Measurements from ENCODE around the gene RAB22A. TPM values are rescaled to one million over a fixed set of nuclear protein-coding genes. Genes with fewer than 3 reads are reported as not detected.

The RAB22A gene
- total RNA-seq, 1 experiment from 2014 or later: 18.4 TPM

DNA sequence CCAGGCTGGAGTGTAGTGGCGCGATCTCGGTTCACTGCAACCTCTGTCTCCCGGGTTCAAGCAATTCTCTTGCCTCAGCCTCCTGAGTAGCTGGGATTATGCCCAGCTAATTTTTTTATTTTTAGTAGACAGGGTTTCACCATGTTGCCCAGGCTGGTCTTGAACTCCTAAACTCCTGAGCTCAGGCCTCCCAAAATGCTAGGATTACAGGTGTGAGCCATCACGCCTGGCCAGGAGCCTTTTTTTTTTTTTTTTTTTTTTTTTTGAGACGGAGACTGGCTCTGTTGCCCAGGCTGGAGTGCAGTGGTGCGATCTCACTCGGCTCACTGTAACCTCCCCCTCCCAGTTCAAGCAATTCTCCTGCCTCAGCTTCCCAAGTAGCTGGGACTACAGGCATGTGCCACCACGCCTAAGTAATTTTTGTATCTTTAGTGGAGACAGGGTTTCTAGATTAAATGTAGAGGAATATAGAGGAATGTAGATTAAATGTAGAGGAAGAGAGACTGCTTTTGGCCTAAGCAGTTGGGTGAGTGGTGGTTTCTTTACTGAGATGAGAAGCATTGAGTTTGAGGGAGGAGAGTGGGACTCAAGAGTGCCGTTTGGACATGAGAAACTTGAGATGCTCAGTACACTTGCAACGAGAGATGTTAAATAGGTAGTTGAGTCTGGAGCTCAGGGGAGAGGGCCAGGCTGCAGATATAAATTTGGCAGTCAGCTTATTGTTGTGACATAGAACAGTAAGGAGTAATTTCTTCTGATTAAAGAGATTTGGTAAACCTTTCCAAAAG, 96.2 kb downstream of the RAB22A start:
- DNase-seq (ENCODE audit: unreplicated experiment): no peak
- intact Hi-C loops (cut with micrococcal nuclease): no loop called here
- Mint-ChIP-seq H3K4me3 (ENCODE audit: unreplicated experiment) (no peak overlapping the region), H3K9me3 (ENCODE audit: unreplicated experiment) (no peaks in the 10 kb centered on the region), H3K27ac (ENCODE audit: low read depth, unreplicated experiment) (no peak overlapping the region), H3K36me3 (ENCODE audit: insufficient read depth, unreplicated experiment) (no peaks in the 10 kb centered on the region), H3K27me3 (ENCODE audit: insufficient read depth, unreplicated experiment) (no peaks in the 10 kb centered on the region), H3K4me1 (ENCODE audit: insufficient read depth, unreplicated experiment) (peaks cover 21% of the 10 kb centered on the region)
- CTCF ChIA-PET: interaction anchor here (0.6 to 1.4 kb wide), 4 partner anchors 9 to 1560 kb away, joined by 3 to 6 read pairs (median 4); no protein-coding TSS in a partner anchor
- no TSS peak for BruUV-seq (replicated peaks)
- TF ChIP-seq, protein P1, sequence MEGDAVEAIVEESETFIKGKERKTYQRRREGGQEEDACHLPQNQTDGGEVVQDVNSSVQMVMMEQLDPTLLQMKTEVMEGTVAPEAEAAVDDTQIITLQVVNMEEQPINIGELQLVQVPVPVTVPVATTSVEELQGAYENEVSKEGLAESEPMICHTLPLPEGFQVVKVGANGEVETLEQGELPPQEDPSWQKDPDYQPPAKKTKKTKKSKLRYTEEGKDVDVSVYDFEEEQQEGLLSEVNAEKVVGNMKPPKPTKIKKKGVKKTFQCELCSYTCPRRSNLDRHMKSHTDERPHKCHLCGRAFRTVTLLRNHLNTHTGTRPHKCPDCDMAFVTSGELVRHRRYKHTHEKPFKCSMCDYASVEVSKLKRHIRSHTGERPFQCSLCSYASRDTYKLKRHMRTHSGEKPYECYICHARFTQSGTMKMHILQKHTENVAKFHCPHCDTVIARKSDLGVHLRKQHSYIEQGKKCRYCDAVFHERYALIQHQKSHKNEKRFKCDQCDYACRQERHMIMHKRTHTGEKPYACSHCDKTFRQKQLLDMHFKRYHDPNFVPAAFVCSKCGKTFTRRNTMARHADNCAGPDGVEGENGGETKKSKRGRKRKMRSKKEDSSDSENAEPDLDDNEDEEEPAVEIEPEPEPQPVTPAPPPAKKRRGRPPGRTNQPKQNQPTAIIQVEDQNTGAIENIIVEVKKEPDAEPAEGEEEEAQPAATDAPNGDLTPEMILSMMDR (IDR thresholded peaks at IDR 0.05; ENCODE audit: unreplicated experiment): no peak
- POLR2A ChIA-PET: interaction anchor here (0.8 to 6.9 kb wide), 6 partner anchors 9 to 246 kb away, joined by 3 to 65 read pairs (median 12); partner anchors contain the start of genes STX16 and VAPB

DNA sequence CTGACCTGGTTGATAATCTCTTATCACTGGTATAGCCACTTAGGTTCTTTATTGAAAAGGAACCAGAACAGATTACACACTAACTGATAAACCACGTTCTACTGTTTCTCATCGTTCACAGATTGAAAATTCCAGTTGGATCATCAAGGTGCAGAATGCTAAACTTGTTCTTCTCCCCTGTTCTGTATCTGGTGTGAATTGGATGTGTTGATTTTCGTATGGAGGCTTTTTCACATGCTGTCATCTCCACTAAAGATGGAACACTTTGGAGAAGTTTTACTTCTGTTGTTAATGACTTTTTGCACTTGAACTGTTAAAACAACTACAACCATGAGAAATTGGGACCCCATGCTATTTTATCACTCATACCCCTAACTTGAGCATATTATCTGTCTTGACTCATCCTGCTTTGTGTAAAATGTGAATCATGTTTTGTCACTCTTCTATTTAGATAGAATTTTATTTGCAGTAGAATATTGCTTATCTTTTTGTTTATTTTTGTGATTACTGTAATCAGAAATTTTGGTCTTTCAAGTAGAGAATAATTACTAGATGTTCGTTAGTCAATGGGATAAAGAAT, 97.0 kb downstream of the RAB22A start:
- no peaks in the 10 kb centered on the region for H3K36me3 Mint-ChIP-seq (ENCODE audit: insufficient read depth, unreplicated experiment)
- no peaks in the 10 kb centered on the region for H3K9me3 Mint-ChIP-seq (ENCODE audit: unreplicated experiment)
- no peak for DNase-seq (ENCODE audit: unreplicated experiment)
- H3K27me3 Mint-ChIP-seq (ENCODE audit: insufficient read depth, unreplicated experiment): no peaks in the 10 kb centered on the region
- intact Hi-C loops (cut with micrococcal nuclease): no loop called here
- POLR2A ChIA-PET: interaction anchor here (0.8 to 6.9 kb wide), 11 partner anchors 10 to 245 kb away, joined by 3 to 65 read pairs (median 7); partner anchors contain the start of genes RAB22A, STX16 and VAPB
- BruUV-seq (replicated peaks): no TSS peak
- H3K27ac Mint-ChIP-seq (ENCODE audit: low read depth, unreplicated experiment): no peak overlapping the region
- TF ChIP-seq, protein P1 (IDR thresholded peaks at IDR 0.05; ENCODE audit: unreplicated experiment): no peak
- CTCF ChIA-PET: interaction anchor here (1.0 to 1.2 kb wide), 2 partner anchors 10 to 41 kb away, joined by 4 read pairs; no protein-coding TSS in a partner anchor
- H3K4me1 Mint-ChIP-seq (ENCODE audit: insufficient read depth, unreplicated experiment): peaks cover 21% of the 10 kb centered on the region
- no peak overlapping the region for H3K4me3 Mint-ChIP-seq (ENCODE audit: unreplicated experiment)

DNA sequence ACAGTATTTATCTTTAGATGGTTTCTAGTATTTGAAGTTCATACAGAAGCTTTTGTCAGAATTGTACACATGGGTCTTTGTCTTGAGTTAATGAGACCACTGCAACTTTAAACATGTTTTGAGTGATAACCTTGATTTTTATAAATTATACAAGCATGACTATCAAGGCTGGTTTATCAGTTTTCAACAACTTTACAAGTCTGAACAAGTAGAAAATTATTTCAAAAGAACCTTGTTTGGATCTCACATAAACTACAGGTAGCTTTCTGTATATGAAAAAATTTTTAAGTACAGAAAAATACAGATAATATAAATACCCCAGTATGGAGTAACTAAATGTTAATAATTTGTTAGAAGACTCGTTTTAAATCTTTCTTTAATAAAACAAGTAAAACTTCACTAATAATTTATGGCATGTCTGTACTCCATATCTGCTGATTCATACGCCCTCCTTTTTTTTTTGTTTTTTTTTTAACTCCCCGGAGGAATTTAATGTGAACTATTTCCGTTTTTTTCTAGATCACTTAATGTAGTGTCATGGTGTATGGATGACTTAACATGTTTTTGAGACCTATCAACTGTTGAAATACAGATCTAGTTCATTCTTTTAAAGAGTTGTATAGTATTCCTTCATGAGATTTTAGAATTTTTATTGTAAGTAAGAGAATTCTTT, 97.8 kb downstream of the RAB22A start:
- Mint-ChIP-seq H3K27ac (ENCODE audit: low read depth, unreplicated experiment) (no peak overlapping the region), H3K4me3 (ENCODE audit: unreplicated experiment) (peak overlapping the region; percentile 56), H3K9me3 (ENCODE audit: unreplicated experiment) (no peaks in the 10 kb centered on the region), H3K4me1 (ENCODE audit: insufficient read depth, unreplicated experiment) (peaks cover 21% of the 10 kb centered on the region), H3K36me3 (ENCODE audit: insufficient read depth, unreplicated experiment) (no peaks in the 10 kb centered on the region), H3K27me3 (ENCODE audit: insufficient read depth, unreplicated experiment) (no peaks in the 10 kb centered on the region)
- TF ChIP-seq, protein P1 (IDR thresholded peaks at IDR 0.05; ENCODE audit: unreplicated experiment): no peak
- ChIA-PET CTCF (interaction anchor here (0.6 to 1.5 kb wide), 5 partner anchors 10 to 108 kb away, joined by 3 to 5 read pairs (median 4); no protein-coding TSS in a partner anchor), POLR2A (interaction anchor here (0.6 to 6.9 kb wide), 17 partner anchors 10 to 449 kb away, joined by 3 to 65 read pairs (median 4); partner anchors contain the start of genes RAB22A, STX16 and VAPB)
- DNase-seq (ENCODE audit: unreplicated experiment): peak; percentile 30
- intact Hi-C loops (cut with micrococcal nuclease): no loop called here
- BruUV-seq (replicated peaks): no TSS peak
